Breast epithelium (tissue), 4 donors: ENCODE results near the gene VEZT. TPM values are rescaled to one million over a fixed set of nuclear protein-coding genes. Genes with fewer than 3 reads are reported as not detected.

Source experiments
- DNase-seq, 2 donors: peaks; one replicate each; pipeline ENCODE4 v3.0.0-alpha.2; 2019; ENCODE audit warnings: low spot score in 2 of 2
- H3K27ac ChIP-seq, 2 donors: fragments of 200-600 bp; sonication (generic) in 1 of 2; one replicate each; pipeline ENCODE4 v1.5.1; 2016 to 2019; ENCODE audit warnings: mild to moderate bottlenecking in 1 of 2
- H3K27me3 ChIP-seq, 2 donors: fragments of 200-600 bp; sonication (generic) in 1 of 2; one replicate each; pipeline versions ENCODE4 v1.5.1 to v1.6.0; 2017 to 2019; ENCODE audit warnings: control low read depth in 1 of 2, mild to moderate bottlenecking in 1 of 2
- H3K36me3 ChIP-seq: fragments of 200-600 bp; one replicate; pipeline ENCODE4 v1.5.1; 2019
- H3K4me1 ChIP-seq, 2 donors: fragments of 200-600 bp; sonication (generic); one replicate each; pipeline ENCODE4 v1.5.1; 2016 to 2019; ENCODE audit warnings: control low read depth in 1 of 2
- H3K4me3 ChIP-seq, 3 donors: fragments of 200-600 bp; sonication (generic); 1 replicate in 2 of 3; 2 replicates in 1 of 3; pipeline ENCODE4 v1.5.1; 2016 to 2019; ENCODE audit warnings: mild to moderate bottlenecking in 3 of 3, moderate library complexity in 2 of 3
- H3K9me3 ChIP-seq, 2 donors: fragments of 200-600 bp; sonication (generic) in 1 of 2; one replicate each; pipeline ENCODE4 v1.5.1; 2016 to 2019; ENCODE audit warnings: control low read depth in 1 of 2
- POLR2A ChIP-seq: fragments of 450-650 bp; IDR thresholded peaks from one replicate; pipeline ENCODE4 v1.6.1; 2016; ENCODE audit warnings: antibody characterized with exemption, mild to moderate bottlenecking, moderate library complexity
- POLR2AphosphoS5 ChIP-seq, 3 donors: sonication (generic); formaldehyde crosslinking; IDR thresholded peaks; one replicate each; pipeline ENCODE4 v1.6.1; 2017; ENCODE audit warnings: antibody characterized with exemption in 3 of 3
- intact Hi-C: fragments of 100-400 bp; cut with DNase I; formaldehyde crosslinking; loops from one replicate; pipeline ENCODE4 v1.15.1; 2023; ENCODE audit warnings: low total_unique reads
- total RNA-seq, 3 donors: library from RNA; depleted of rRNA; stranded (reverse); fragments of >200 nt; gene quantifications; one replicate each; pipeline ENCODE4 v1.1.0, GENCODE V29; 2016
- TF ChIP-seq, protein P1 (sequence below), 3 donors: fragments of 450-650 bp; IDR thresholded peaks; one replicate each; pipeline ENCODE4 v1.5.1; 2016 to 2017; ENCODE audit warnings: antibody characterized with exemption in 3 of 3, mild to moderate bottlenecking in 3 of 3, moderate library complexity in 3 of 3

The VEZT gene
- total RNA-seq, 3 donors from 2014 or later = 72.8 to 126 (median 73.8) TPM

- peaks cover 0 to 6% of the 10 kb centered on the region in 2 donors for H3K4me1 ChIP-seq
Observed at GRCh38 chr12:95205016-95205624, 12.5 kb upstream of the VEZT start.

GRCh38 chr12:95205685-95206084 lies 11.9 kb upstream of the VEZT start:
- TF ChIP-seq POLR2A = no peak
- TF ChIP-seq POLR2AphosphoS5 (IDR thresholded peaks at IDR 0.05) = peak in 1 of 3 donors; percentile 19
- H3K4me3 ChIP-seq = peak overlapping the region in 1 of 3 donors; percentile 19
- H3K27ac ChIP-seq = peak overlapping the region; percentile 84 to 89
- no peaks in the 10 kb centered on the region for H3K36me3 ChIP-seq
- intact Hi-C loops = loop anchor here (5.0 kb wide), 1 partner anchor 898 kb away; no protein-coding TSS in a partner anchor
- H3K9me3 ChIP-seq = no peaks in the 10 kb centered on the region
- H3K27me3 ChIP-seq = no peaks in the 10 kb centered on the region
- H3K4me1 ChIP-seq = peaks cover 0 to 6% of the 10 kb centered on the region in 2 donors
- peak in 1 of 2 donors; percentile 40 for DNase-seq

More at GRCh38 chr12:95205016-95205624, 12.5 kb upstream of the VEZT start:
- DNase-seq = no peak
- TF ChIP-seq POLR2A (no peak), POLR2AphosphoS5 (IDR thresholded peaks at IDR 0.05) (no peak)
- H3K27ac ChIP-seq = peak overlapping the region; percentile 84 to 89
- H3K27me3 ChIP-seq = no peaks in the 10 kb centered on the region
- no peaks in the 10 kb centered on the region for H3K9me3 ChIP-seq
- intact Hi-C loops = loop anchor here (5.0 kb wide), 1 partner anchor 898 kb away; no protein-coding TSS in a partner anchor
- no peak overlapping the region for H3K4me3 ChIP-seq
- no peaks in the 10 kb centered on the region for H3K36me3 ChIP-seq

- peak overlapping the region in 1 of 2 donors; percentile 84 for H3K27ac ChIP-seq
- no peaks in the 10 kb centered on the region for H3K36me3 ChIP-seq
- no peaks in the 10 kb centered on the region for H3K27me3 ChIP-seq
- H3K4me3 ChIP-seq = no peak overlapping the region
- TF ChIP-seq, protein P1, sequence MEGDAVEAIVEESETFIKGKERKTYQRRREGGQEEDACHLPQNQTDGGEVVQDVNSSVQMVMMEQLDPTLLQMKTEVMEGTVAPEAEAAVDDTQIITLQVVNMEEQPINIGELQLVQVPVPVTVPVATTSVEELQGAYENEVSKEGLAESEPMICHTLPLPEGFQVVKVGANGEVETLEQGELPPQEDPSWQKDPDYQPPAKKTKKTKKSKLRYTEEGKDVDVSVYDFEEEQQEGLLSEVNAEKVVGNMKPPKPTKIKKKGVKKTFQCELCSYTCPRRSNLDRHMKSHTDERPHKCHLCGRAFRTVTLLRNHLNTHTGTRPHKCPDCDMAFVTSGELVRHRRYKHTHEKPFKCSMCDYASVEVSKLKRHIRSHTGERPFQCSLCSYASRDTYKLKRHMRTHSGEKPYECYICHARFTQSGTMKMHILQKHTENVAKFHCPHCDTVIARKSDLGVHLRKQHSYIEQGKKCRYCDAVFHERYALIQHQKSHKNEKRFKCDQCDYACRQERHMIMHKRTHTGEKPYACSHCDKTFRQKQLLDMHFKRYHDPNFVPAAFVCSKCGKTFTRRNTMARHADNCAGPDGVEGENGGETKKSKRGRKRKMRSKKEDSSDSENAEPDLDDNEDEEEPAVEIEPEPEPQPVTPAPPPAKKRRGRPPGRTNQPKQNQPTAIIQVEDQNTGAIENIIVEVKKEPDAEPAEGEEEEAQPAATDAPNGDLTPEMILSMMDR (IDR thresholded peaks at IDR 0.05) = no peak
- TF ChIP-seq POLR2AphosphoS5 (IDR thresholded peaks at IDR 0.05) = no peak
- no peak for TF ChIP-seq POLR2A
- intact Hi-C loops = loop anchor here (5.0 kb wide), 1 partner anchor 900 kb away; no protein-coding TSS in a partner anchor
- DNase-seq = no peak
- peaks cover 0 to 6% of the 10 kb centered on the region in 2 donors for H3K4me1 ChIP-seq
- no peaks in the 10 kb centered on the region for H3K9me3 ChIP-seq
Observed at GRCh38 chr12:95206916-95207315, 10.7 kb upstream of the VEZT start.

GRCh38 chr12:95207407-95207806 lies 10.2 kb upstream of the VEZT start:
- H3K36me3 ChIP-seq = no peaks in the 10 kb centered on the region
- TF ChIP-seq, protein P1 (IDR thresholded peaks at IDR 0.05) = no peak
- TF ChIP-seq POLR2AphosphoS5 (IDR thresholded peaks at IDR 0.05) (no peak), POLR2A (no peak)
- peaks cover 0 to 6% of the 10 kb centered on the region in 2 donors for H3K4me1 ChIP-seq
- intact Hi-C loops = loop anchor here (5.0 kb wide), 1 partner anchor 900 kb away; no protein-coding TSS in a partner anchor
- no peaks in the 10 kb centered on the region for H3K9me3 ChIP-seq
- DNase-seq = no peak
- no peaks in the 10 kb centered on the region for H3K27me3 ChIP-seq
- H3K27ac ChIP-seq = peak overlapping the region in 1 of 2 donors; percentile 84
- H3K4me3 ChIP-seq = no peak overlapping the region

GRCh38 chr12:95208678-95209077 lies 8.9 kb upstream of the VEZT start:
- intact Hi-C loops = loop anchor here (5.0 kb wide), 1 partner anchor 901 kb away; no protein-coding TSS in a partner anchor
- H3K27me3 ChIP-seq = no peaks in the 10 kb centered on the region
- DNase-seq = no peak
- H3K4me3 ChIP-seq = no peak overlapping the region
- no peaks in the 10 kb centered on the region for H3K9me3 ChIP-seq
- TF ChIP-seq POLR2AphosphoS5 (IDR thresholded peaks at IDR 0.05) (no peak), POLR2A (no peak)
- TF ChIP-seq, protein P1 (IDR thresholded peaks at IDR 0.05) = no peak
- H3K4me1 ChIP-seq = peaks cover 0 to 6% of the 10 kb centered on the region in 2 donors
- no peak overlapping the region for H3K27ac ChIP-seq
- H3K36me3 ChIP-seq = no peaks in the 10 kb centered on the region

DNA sequence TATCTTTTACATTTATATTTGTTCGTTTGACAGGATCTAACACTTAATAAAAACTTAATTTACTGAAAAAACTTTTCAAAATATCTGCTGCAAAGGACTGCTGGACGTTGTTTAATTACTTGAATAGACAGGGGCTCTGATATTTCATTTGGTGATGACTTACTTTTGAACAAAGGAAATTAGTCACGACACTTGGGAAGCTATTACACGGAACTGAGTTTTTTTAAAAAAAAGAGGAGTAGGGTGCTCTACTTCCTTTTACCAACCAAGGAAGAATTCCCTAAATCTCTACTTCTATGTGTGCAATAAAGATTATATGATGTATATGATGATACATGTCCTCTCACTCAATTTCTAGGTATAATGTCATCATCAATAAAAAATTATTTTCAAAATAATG lies 5.0 kb upstream of the VEZT start:
- Histone ChIP-seq H3K36me3 (no peaks in the 10 kb centered on the region), H3K9me3 (no peaks in the 10 kb centered on the region), H3K27ac (no peak overlapping the region), H3K4me1 (no peaks in the 10 kb centered on the region), H3K4me3 (no peak overlapping the region), H3K27me3 (no peaks in the 10 kb centered on the region)
- TF ChIP-seq, protein P1 (IDR thresholded peaks at IDR 0.05) = no peak
- TF ChIP-seq POLR2AphosphoS5 (IDR thresholded peaks at IDR 0.05) = no peak
- no peak for TF ChIP-seq POLR2A
- no peak for DNase-seq
- intact Hi-C loops = no loop called here
